ENCODE data around the gene DDX27. TPM values are rescaled to one million over a fixed set of nuclear protein-coding genes. Genes with fewer than 3 reads are reported as not detected.
A peak's percentile ranks its signal among the peaks of the same experiment; 100 is the strongest.

The DDX27 gene
- total RNA-seq, 1 experiment from 2014 or later = 54.8 TPM

GRCh38 chr20:49285813-49286494 lies 66.7 kb downstream of the DDX27 start:
- peaks cover 99% of the 10 kb centered on the region for H3K36me3 Mint-ChIP-seq
- peak overlapping the region; percentile 88 for H3K27ac Mint-ChIP-seq
- ChIA-PET POLR2A (interaction anchor here (1.1 kb wide), 1 partner anchor 9 kb away, joined by 4 read pairs; no protein-coding TSS in a partner anchor), CTCF (interaction anchor here (2.9 kb wide), 1 partner anchor 34 kb away, joined by 15 read pairs; no protein-coding TSS in a partner anchor)
- H3K9me3 Mint-ChIP-seq = no peaks in the 10 kb centered on the region; the same call in 1 of the 2 replicates
- ATAC-seq (no peak), DNase-seq (ENCODE audit: low spot score) (no peak)
- H3K4me1 Mint-ChIP-seq = peaks cover 90% of the 10 kb centered on the region
- H3K4me3 Mint-ChIP-seq = peak overlapping the region; percentile 100
- H3K27me3 Mint-ChIP-seq (ENCODE audit: low read depth) = no peaks in the 10 kb centered on the region
- TF ChIP-seq ZNF671 (CRISPR knock-in tag; IDR thresholded peaks at IDR 0.05) = peak; percentile 69; the same call in 1 of the 2 replicates
- peak; percentile 3; the same call in 1 of the 2 replicates for TF ChIP-seq ERG (CRISPR knock-in tag; IDR thresholded peaks at IDR 0.05)
- TF ChIP-seq ARID4B (CRISPR knock-in tag; IDR thresholded peaks at IDR 0.05; ENCODE audit: borderline replicate concordance) = no peak
- TF ChIP-seq AR (CRISPR knock-in tag; IDR thresholded peaks at IDR 0.05) = peak; percentile 61; the same call in 1 of the 2 replicates
- TF ChIP-seq NFATC4 (CRISPR knock-in tag; IDR thresholded peaks at IDR 0.05) = 0 out of 2 replicates have a peak, but pooled peaks have one; percentile 29

GRCh38 chr20:49286689-49287551 lies 67.7 kb downstream of the DDX27 start:
- CTCF ChIA-PET = interaction anchor here (2.9 kb wide), 1 partner anchor 33 kb away, joined by 15 read pairs; no protein-coding TSS in a partner anchor
- Mint-ChIP-seq H3K36me3 (peaks cover 92% of the 10 kb centered on the region), H3K4me1 (peaks cover 81% of the 10 kb centered on the region), H3K9me3 (no peaks in the 10 kb centered on the region; the same call in 1 of the 2 replicates), H3K27me3 (ENCODE audit: low read depth) (no peaks in the 10 kb centered on the region), H3K27ac (peak overlapping the region; percentile 88), H3K4me3 (peak overlapping the region; percentile 100)
- no peak for ATAC-seq
- POLR2A ChIA-PET = interaction anchor here (1.1 to 2.1 kb wide), 3 partner anchors 8 to 11 kb away, joined by 4 to 5 read pairs (median 4); partner anchors contain the start of gene ZNFX1
- DNase-seq (ENCODE audit: low spot score) = no peak
- TF ChIP-seq MXD4 (CRISPR knock-in tag; IDR thresholded peaks at IDR 0.05; ENCODE audit: borderline replicate concordance) (no peak), EMX1 (CRISPR knock-in tag; IDR thresholded peaks at IDR 0.05) (peak; percentile 31; the same call in 1 of the 2 replicates), IRF1 (CRISPR knock-in tag; IDR thresholded peaks at IDR 0.05) (no peak), AR (CRISPR knock-in tag; IDR thresholded peaks at IDR 0.05) (peak; percentile 54; the same call in 1 of the 2 replicates), TP53 (CRISPR knock-in tag; IDR thresholded peaks at IDR 0.05) (no peak), ZNF263 (CRISPR knock-in tag; IDR thresholded peaks at IDR 0.05; ENCODE audit: low read depth) (no peak), ATF2 (CRISPR knock-in tag; IDR thresholded peaks at IDR 0.05; ENCODE audit: borderline replicate concordance, low read depth) (no peak)
